HG02970 (cell line): ENCODE data around the gene CCR4.
"Not testable (repeated sequence)": the region's sequence is repeated elsewhere in the genome, so short reads cannot be mapped to it uniquely, and the experiment has no call there.

Experiments
- ATAC-seq: cut with Tn5 transposase; IDR thresholded peaks from one replicate; pipeline ENCODE4 v1.9.1; 2021; ENCODE audit warnings: mild to moderate bottlenecking, moderate library complexity, moderate number of reproducible peaks; ENCODE audit not compliant: unreplicated experiment, low FRiP score

The CCR4 gene

DNA sequence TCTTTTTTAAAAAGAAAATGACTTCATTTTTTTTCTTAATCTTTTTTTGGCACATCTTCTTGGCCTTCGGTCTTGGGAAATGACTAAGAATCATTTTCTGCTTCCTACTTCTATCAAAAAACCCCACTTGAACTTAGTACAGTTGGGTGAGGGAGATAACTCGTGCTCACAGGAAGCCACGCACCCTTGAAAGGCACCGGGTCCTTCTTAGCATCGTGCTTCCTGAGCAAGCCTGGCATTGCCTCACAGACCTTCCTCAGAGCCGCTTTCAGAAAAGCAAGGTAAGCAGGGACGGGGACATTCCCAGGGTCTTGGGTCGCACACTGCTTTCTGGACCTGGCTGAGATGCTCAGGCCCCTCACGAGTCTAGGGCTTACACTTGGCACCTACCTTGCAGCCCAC lies at the start of gene CCR4:
Gene CCR4, plus strand, starts transcription at position 235 of the 402 bp plus-strand sequence. CDS start 1,779 bp downstream, outside the sequence.
- ATAC-seq = no peak

- not testable (repeated sequence) for ATAC-seq
Measured at GRCh38 chr3:32902887-32903371, 48.5 kb upstream of the CCR4 start.

- no peak for ATAC-seq
Measured at GRCh38 chr3:32903953-32904352, 47.5 kb upstream of the CCR4 start.

GRCh38 chr3:32909999-32910398 lies 41.4 kb upstream of the CCR4 start:
- ATAC-seq = no peak

- no peak for ATAC-seq
Measured at GRCh38 chr3:32910954-32911353, 40.5 kb upstream of the CCR4 start.

DNA sequence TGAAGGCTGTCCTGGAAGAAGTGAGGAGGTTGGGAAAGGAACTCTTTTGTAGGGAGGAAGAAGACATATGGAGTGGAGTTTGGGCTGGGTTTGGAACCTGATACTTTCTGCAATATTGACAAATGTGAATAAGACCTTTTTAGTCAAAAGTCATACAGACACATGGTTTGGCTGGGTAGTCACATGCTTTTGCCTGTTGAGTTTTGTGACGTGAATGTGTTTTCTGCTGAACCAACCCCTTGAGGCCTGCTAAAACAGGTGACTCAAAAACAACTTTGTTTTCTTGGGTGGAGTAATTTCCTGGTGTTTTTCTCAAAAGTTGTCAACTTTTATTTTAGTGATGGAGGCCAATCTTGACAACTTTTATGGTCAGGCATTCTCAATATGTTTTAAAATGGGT lies 39.4 kb upstream of the CCR4 start:
- ATAC-seq = no peak

GRCh38 chr3:32913790-32914446 lies 37.5 kb upstream of the CCR4 start:
- ATAC-seq = no peak

GRCh38 chr3:32919920-32920319 lies 31.5 kb upstream of the CCR4 start:
- ATAC-seq = no peak

GRCh38 chr3:32922078-32922477 lies 29.4 kb upstream of the CCR4 start:
- no peak for ATAC-seq

- ATAC-seq = no peak
Measured at GRCh38 chr3:32930161-32930560, 21.3 kb upstream of the CCR4 start.

- not testable (repeated sequence) for ATAC-seq
Measured at GRCh38 chr3:32931273-32931672, 20.2 kb upstream of the CCR4 start.

DNA sequence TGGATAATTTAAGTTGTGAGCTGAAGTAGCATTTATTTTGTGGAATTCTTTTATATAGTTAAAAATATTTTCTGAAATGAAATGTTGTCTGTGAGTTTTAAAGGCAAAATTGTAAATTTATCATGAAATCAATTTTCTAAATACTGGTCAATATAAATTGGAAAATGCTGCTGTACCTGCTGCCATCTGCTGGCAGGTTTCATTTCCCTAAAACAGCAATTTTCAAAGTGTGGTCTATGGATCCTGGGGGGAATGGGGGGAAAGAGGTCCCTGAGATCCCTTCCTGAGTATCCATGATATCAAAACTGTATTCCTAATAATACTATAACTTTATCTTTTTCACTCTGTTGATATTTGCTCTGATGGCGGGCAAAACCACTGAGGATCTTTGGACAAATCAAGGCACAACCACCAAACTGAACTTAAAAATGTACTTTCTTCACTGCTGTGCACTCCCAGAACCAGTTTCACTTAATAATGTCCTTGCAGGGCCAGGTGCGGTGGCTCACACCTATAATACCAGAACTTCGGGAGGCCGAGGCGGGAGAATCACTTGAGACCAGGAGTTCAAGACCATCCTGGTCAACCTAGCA lies 17.2 kb upstream of the CCR4 start:
- ATAC-seq = no peak

DNA sequence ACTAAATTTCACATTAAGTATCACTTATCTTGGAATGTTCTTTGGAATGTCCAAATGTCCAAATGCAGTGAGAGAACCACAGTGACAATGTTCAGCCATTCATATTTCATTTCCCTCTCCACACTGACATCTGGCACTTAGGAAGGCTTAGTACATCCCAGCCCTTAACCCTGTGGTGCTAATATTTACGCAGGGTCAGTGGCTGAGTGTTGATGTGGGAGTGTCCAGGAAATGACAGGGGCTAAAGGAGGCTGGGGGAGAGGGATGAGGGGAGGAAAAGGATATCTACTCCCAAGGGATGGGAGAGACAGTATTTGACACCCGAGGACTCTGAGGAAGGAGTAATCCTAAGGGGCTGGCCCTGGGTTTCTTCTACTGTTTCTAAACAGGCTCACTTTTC lies 14.1 kb upstream of the CCR4 start:
- no peak for ATAC-seq

- ATAC-seq = not testable (repeated sequence)
Measured at GRCh38 chr3:32939531-32940284, 11.7 kb upstream of the CCR4 start.

DNA sequence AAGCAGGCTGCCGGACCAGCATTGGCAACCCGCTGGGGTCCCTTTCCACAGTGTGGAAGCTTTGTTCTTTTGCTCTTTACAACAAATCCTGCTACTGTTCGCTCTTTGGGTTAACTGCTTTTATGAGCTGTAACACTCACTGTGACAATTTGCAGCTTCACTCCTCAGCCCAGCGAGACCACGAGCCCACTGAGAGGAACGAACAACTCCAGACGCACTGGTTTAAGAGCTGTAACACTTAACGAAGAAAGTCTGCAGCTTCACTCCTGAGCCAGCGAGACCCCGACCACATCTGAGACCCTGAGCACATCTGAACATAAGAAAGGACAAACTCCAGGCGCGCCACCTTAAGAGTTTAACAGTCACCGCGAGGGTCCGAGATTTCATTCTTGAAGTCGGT lies 10.7 kb upstream of the CCR4 start:
- no peak for ATAC-seq

GRCh38 chr3:32945136-32945535 lies 6.3 kb upstream of the CCR4 start:
- ATAC-seq = no peak

DNA sequence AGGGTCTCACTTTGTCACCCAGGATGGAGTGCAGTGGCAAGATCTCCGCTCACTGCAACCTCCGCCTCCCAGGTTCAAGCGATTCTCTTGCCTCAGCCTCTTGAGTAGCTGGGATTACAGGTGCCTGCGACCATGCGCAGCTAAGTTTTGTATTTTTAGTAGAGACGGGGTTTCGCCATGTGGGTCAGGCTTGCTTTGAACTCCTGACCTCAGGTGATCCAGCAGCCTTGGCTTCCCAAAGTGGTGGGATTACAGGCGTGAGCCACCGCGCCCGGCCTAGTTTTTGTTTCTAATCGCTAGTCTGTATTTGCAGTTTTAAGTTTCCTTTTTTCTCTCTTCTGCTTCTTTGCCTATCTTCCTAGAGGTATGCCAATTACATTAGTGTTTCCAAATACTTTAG lies 5.8 kb upstream of the CCR4 start:
- ATAC-seq = not testable (repeated sequence)

GRCh38 chr3:32946973-32947788 lies 4.3 kb upstream of the CCR4 start:
- ATAC-seq = no peak

DNA sequence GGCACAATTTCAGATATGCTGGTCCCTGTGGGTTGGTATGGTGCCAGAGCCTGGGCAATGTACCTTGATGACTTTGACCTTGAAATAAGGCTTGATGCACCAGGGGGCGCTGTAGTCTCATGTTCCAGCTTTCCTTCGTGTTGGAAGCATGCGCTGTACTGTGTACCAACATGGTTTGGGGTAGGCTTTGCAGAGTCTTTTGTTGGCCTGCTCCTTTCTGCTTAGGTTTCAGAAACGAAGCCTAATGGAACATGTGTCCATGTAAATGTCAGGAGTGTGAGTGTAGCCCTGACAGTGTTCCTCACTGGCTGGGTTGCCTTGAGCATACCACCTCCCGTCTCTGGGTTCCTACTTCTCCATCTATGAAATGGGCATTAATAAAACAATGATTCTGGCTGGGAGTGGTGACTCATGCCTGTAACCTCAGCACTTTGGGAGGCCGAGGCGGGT lies 3.6 kb upstream of the CCR4 start:
- ATAC-seq = no peak

GRCh38 chr3:32948625-32949445 lies 2.6 kb upstream of the CCR4 start:
- ATAC-seq = no peak
